Endothelial cell of umbilical vein (primary cell): ENCODE data around the gene SP100. TPM values are rescaled to one million over a fixed set of nuclear protein-coding genes. Genes with fewer than 3 reads are reported as not detected.

Experiments
- BruUV-seq: library from RNA; stranded (reverse); fragments of 400-500 nt; replicated peaks from 2 replicates; lab custom pipeline; 2021; lab: Mats Ljungman, UMichigan
- CTCF ChIA-PET: fragments of 300-600, 350-600 bp; sonication (Branson Sonifier 250); formaldehyde crosslinking; loops from one replicate; lab custom pipeline; 2021; ENCODE audit warnings: antibody characterized with exemption, inconsistent platforms; lab: Charles Lee
- POLR2A ChIA-PET: fragments of 300-600, 350-600 bp; sonication (Branson Sonifier 250); formaldehyde crosslinking; loops from one replicate; lab custom pipeline; 2021; ENCODE audit warnings: antibody characterized with exemption, inconsistent platforms; lab: Charles Lee
- DNase-seq: peaks from one replicate; pipeline ENCODE4 v3.0.0-alpha.2; 2011; ENCODE audit warnings: low read depth, low spot score
- FAIRE-seq: peaks from 2 replicates; lab custom pipeline; 2011; peaks lifted over from hg19 to GRCh38; lab: Jason Lieb, UNC
- H2AFZ ChIP-seq: 2 replicates; pipeline ENCODE4 v1.6.0; 2012; ENCODE audit warnings: low read depth, low read length, control low read depth, inconsistent platforms
- H3K27ac ChIP-seq: 2 replicates; pipeline ENCODE4 v1.5.1; 2011; ENCODE audit warnings: low read depth, mild to moderate bottlenecking, control low read depth, low read length, moderate library complexity; ENCODE audit not compliant: insufficient read depth
- H3K27me3 ChIP-seq, 2 experiments: 2 replicates each; pipeline versions ENCODE4 v1.6.0 to v1.6.1; 2011; ENCODE audit warnings: low read length in 2 of 2, mixed read lengths in 1 of 2; ENCODE audit not compliant: control insufficient read depth in 2 of 2, insufficient read depth in 2 of 2
- H3K36me3 ChIP-seq, 2 experiments: 2 replicates in 1 of 2; 3 replicates in 1 of 2; pipeline ENCODE4 v1.5.1; 2011; ENCODE audit warnings: low read length in 2 of 2, mild to moderate bottlenecking in 1 of 2, moderate library complexity in 1 of 2; ENCODE audit not compliant: control insufficient read depth in 2 of 2, insufficient read depth in 2 of 2; ENCODE audit errors: extremely low read depth in 1 of 2
- H3K4me1 ChIP-seq: 3 replicates; pipeline ENCODE4 v1.5.1; 2011; ENCODE audit warnings: mild to moderate bottlenecking, low read length; ENCODE audit not compliant: control insufficient read depth, insufficient read depth; ENCODE audit errors: extremely low read depth
- H3K4me2 ChIP-seq: 2 replicates; pipeline ENCODE4 v1.6.1; 2011; ENCODE audit warnings: low read length, control low read depth, mixed read lengths; ENCODE audit not compliant: insufficient read depth
- H3K4me3 ChIP-seq, 3 experiments: fragments of 200-600 bp in 1 of 3; sonication (generic), shearing (Covaris generic) in 1 of 3; replicated peaks in 1 of 3; 2 replicates each; pipeline ENCODE4 v1.5.1; 2011 to 2016; ENCODE audit warnings: control low read depth in 3 of 3, low read length in 3 of 3, mild to moderate bottlenecking in 2 of 3, inconsistent platforms in 1 of 3, low read depth in 1 of 3, moderate library complexity in 1 of 3; ENCODE audit not compliant: insufficient read depth in 1 of 3
- H3K79me2 ChIP-seq: 2 replicates; pipeline ENCODE4 v1.6.0; 2012; ENCODE audit warnings: low read length, inconsistent platforms; ENCODE audit not compliant: control insufficient read depth, insufficient read depth
- H3K9ac ChIP-seq: replicated peaks from 2 replicates; pipeline ENCODE3; 2011; ENCODE audit warnings: low read length, control low read depth; ENCODE audit not compliant: insufficient read depth; ENCODE audit errors: extremely low read depth
- H3K9me1 ChIP-seq: replicated peaks from 3 replicates; pipeline ENCODE4 v1.6.0; 2011; ENCODE audit warnings: mild to moderate bottlenecking, low read length; ENCODE audit not compliant: control insufficient read depth, insufficient read depth; ENCODE audit errors: extremely low read depth
- H3K9me3 ChIP-seq: replicated peaks from 2 replicates; pipeline ENCODE4 v1.5.1; 2012; ENCODE audit warnings: low read length, inconsistent platforms; ENCODE audit not compliant: control insufficient read depth, insufficient read depth
- H4K20me1 ChIP-seq: replicated peaks from 2 replicates; pipeline ENCODE3; 2011; ENCODE audit warnings: mild to moderate bottlenecking, low read length; ENCODE audit not compliant: control insufficient read depth, insufficient read depth; ENCODE audit errors: extremely low read depth
- EZH2 ChIP-seq: IDR thresholded peaks from 2 replicates; pipeline ENCODE4 v1.6.1; 2012; ENCODE audit warnings: borderline replicate concordance, low read depth, mild to moderate bottlenecking, moderate library complexity, low read length, inconsistent platforms; ENCODE audit not compliant: severe bottlenecking
- FOS ChIP-seq: IDR thresholded peaks from 2 replicates; pipeline ENCODE4 v1.6.1; 2011; ENCODE audit warnings: mild to moderate bottlenecking, low read length, moderate library complexity, borderline replicate concordance; ENCODE audit not compliant: insufficient read depth
- GATA2 ChIP-seq: IDR thresholded peaks from 2 replicates; pipeline ENCODE4 v1.7.0; 2011; ENCODE audit warnings: low read depth, mild to moderate bottlenecking, moderate library complexity, mixed read lengths, low read length; ENCODE audit not compliant: insufficient read length, insufficient read depth
- JUN ChIP-seq: IDR thresholded peaks from 2 replicates; pipeline ENCODE4 v1.6.1; 2011; ENCODE audit warnings: borderline replicate concordance, low read depth; ENCODE audit not compliant: insufficient read length, insufficient read depth
- MYC ChIP-seq: IDR thresholded peaks from one replicate; pipeline ENCODE4 v1.6.1; 2011; ENCODE audit warnings: mild to moderate bottlenecking, low read depth, low read length
- POLR2A ChIP-seq: IDR thresholded peaks from 2 replicates; pipeline ENCODE4 v1.6.1; 2012; ENCODE audit warnings: low read depth, mild to moderate bottlenecking, control low read depth, low read length
- POLR2AphosphoS5 ChIP-seq: IDR thresholded peaks from 2 replicates; pipeline ENCODE4 v1.6.1; 2012; ENCODE audit warnings: low read depth, mild to moderate bottlenecking, control low read depth, low read length, moderate library complexity; ENCODE audit not compliant: insufficient read depth
- dilution Hi-C: fragments of 300-500 bp; cut with MboI; formaldehyde crosslinking; loops from one replicate; pipeline ENCODE4 v1.15.0; 2019; ENCODE audit warnings: low sequenced_read_pairs; ENCODE audit not compliant: extremely low pct_ligation_motif_present
- intact Hi-C: fragments of 100-400 bp; cut with micrococcal nuclease; formaldehyde crosslinking; loops from one replicate; pipeline ENCODE4 v1.10.0; 2022
- polyA plus RNA-seq, 4 experiments: library from polyadenylated mRNA; depleted of rRNA in 3 of 4; stranded (reverse) in 3 of 4; unstranded in 1 of 4; fragments of >200 nt; gene quantifications; 2 replicates each; pipeline versions ENCODE4 v1.2.1 to v1.2.3, GENCODE V29; 2011 to 2012; ENCODE audit warnings: missing spikeins in 1 of 4
- total RNA-seq: library from RNA; stranded (reverse); gene quantifications from 2 replicates; pipeline ENCODE4 v1.2.3, GENCODE V29; 2021
- TF ChIP-seq, protein P1 (sequence below), 2 donors: IDR thresholded peaks; 1 replicate in 1 of 2; 2 replicates in 1 of 2; pipeline ENCODE4 v1.5.1; 2011; ENCODE audit warnings: low read length in 2 of 2, mild to moderate bottlenecking in 2 of 2, moderate library complexity in 2 of 2, control low read depth in 1 of 2, inconsistent platforms in 1 of 2, low read depth in 1 of 2; ENCODE audit not compliant: insufficient read depth in 1 of 2; ENCODE audit errors: extremely low read depth in 1 of 2
- TF ChIP-seq, protein P2 (sequence below): IDR thresholded peaks from 2 replicates; pipeline ENCODE4 v1.6.1; 2011; ENCODE audit not compliant: insufficient read depth, insufficient read length

Gene SP100
- total and polyA plus RNA-seq, 2 donors (not counting 3 experiments of a cell fraction or from before 2014, with no cell fraction given) = 33.7 to 108 TPM

DNA sequence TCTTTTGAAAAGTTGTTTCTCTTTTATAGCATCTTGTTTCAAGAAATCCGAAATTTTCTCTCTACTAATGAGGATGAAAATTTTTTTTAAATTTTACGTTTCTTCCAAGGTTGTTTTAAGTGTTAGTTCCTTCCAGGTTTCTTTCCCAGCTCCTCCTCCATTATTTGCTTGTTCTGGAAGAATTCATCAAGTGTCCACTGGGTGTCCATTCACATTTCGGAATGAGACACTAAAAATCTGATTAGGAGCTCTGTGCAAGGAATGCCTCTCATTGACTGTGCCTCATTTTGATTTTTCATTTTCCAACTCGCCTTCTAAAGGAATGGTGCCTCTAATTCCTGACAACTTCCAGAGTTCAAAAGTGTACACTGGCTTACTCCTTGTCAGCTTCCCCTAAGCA lies 6.1 kb downstream of the SP100 start:
- CTCF ChIA-PET = interaction anchor here (1.9 kb wide), 1 partner anchor 13 kb away, joined by 5 read pairs; no protein-coding TSS in a partner anchor
- dilution Hi-C loops = no loop called here
- intact Hi-C loops = no loop called here

More for the DNA sequence above, 6.1 kb downstream of the SP100 start:
- no peak for FAIRE-seq
- H3K4me1 ChIP-seq = peaks cover 35% of the 10 kb centered on the region
- no peak overlapping the region for H2AFZ ChIP-seq
- no peaks in the 10 kb centered on the region for H3K9me1 ChIP-seq
- BruUV-seq = no TSS peak
- no peaks in the 10 kb centered on the region for H3K9me3 ChIP-seq
- no peak overlapping the region for H3K4me3 ChIP-seq
- POLR2A ChIA-PET = no interaction called here
- peaks cover 97% of the 10 kb centered on the region for H3K79me2 ChIP-seq
- H3K36me3 ChIP-seq = peaks cover 0 to 4% of the 10 kb centered on the region in 2 experiments
- H3K27me3 ChIP-seq = no peaks in the 10 kb centered on the region
- DNase-seq = no peak
- no peak overlapping the region for H3K27ac ChIP-seq
- TF ChIP-seq, protein P1, sequence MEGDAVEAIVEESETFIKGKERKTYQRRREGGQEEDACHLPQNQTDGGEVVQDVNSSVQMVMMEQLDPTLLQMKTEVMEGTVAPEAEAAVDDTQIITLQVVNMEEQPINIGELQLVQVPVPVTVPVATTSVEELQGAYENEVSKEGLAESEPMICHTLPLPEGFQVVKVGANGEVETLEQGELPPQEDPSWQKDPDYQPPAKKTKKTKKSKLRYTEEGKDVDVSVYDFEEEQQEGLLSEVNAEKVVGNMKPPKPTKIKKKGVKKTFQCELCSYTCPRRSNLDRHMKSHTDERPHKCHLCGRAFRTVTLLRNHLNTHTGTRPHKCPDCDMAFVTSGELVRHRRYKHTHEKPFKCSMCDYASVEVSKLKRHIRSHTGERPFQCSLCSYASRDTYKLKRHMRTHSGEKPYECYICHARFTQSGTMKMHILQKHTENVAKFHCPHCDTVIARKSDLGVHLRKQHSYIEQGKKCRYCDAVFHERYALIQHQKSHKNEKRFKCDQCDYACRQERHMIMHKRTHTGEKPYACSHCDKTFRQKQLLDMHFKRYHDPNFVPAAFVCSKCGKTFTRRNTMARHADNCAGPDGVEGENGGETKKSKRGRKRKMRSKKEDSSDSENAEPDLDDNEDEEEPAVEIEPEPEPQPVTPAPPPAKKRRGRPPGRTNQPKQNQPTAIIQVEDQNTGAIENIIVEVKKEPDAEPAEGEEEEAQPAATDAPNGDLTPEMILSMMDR (IDR thresholded peaks at IDR 0.05; ENCODE audit: extremely low read depth in 1 of 2, insufficient read depth in 1 of 2, low read depth in 1 of 2, low read length in 2 of 2) = no peak
- TF ChIP-seq FOS (no peak), EZH2 (no peak), POLR2A (no peak), JUN (no peak), GATA2 (no peak), MYC (no peak), POLR2AphosphoS5 (no peak)
- TF ChIP-seq, protein P2, sequence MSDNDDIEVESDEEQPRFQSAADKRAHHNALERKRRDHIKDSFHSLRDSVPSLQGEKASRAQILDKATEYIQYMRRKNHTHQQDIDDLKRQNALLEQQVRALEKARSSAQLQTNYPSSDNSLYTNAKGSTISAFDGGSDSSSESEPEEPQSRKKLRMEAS = no peak
- H3K9ac ChIP-seq = no peak overlapping the region
- peaks cover 8% of the 10 kb centered on the region for H4K20me1 ChIP-seq
- no peak overlapping the region for H3K4me2 ChIP-seq
